Ammon's horn (tissue), 1 donor: Measurements from ENCODE around the gene C12orf75.

Source experiments
- DNase-seq: peaks from one replicate; pipeline ENCODE4 v3.0.0-alpha.2; 2016; ENCODE audit warnings: low spot score

C12orf75 gene

GRCh38 chr12:105418821-105419291 is 88.4 kb downstream of the C12orf75 start:
- no peak for DNase-seq

DNA sequence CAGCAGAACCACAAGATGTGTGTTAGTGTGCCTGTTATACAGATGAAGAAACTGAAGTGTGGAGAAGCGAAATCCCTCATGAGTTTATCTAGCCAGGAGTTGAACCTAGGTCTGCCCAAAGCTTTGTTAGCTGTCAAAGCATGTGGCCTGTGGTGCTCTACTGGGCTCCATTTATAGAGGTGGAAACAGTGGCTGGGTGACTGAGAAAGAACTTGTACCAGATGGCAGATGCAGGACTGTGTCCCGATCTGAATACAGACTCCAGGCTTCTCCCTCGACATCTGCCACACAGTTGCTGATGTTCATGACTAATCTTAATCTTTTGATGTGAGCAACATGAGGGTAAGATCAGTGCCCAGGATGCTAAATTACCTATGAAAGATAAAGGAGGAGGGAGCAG is 89.1 kb downstream of the C12orf75 start:
- no peak for DNase-seq

DNA sequence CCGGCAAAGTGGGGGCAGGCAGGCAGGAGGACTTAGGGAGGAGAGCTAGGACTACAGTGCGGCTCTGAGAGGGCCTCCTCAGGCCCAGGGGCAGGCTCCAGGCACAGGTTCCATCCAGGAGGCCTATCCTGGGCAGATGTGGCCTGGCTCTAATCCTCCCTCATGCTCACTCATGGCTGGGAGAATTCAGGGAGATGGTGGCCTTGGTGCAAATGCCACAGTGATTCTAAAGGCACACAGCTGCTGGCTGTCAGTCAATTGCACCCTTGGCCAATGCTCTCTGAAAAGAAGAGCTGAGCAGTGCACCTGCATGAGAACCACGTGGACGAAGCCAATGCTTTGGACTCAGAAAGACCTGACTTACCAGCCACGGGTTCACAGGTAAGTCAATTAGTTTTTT is 89.6 kb downstream of the C12orf75 start:
- DNase-seq = no peak

GRCh38 chr12:105420659-105421240 is 90.3 kb downstream of the C12orf75 start:
- DNase-seq = peak; percentile 85
